CD4-positive, alpha-beta memory T cell (primary cell): ENCODE measurements around the gene JPH4. TPM values are rescaled to one million over a fixed set of nuclear protein-coding genes. Genes with fewer than 3 reads are reported as not detected.
A peak's percentile ranks its signal among the peaks of the same experiment; 100 is the strongest.

ENCODE experiments used
- CTCF ChIA-PET: fragments of 350-600 bp; sonication (Branson Sonifier 250); formaldehyde crosslinking; loops from one replicate; lab custom pipeline; 2021; ENCODE audit warnings: inconsistent platforms; ENCODE audit not compliant: partially characterized antibody; lab: Charles Lee
- POLR2A ChIA-PET: fragments of 350-600 bp; sonication (Branson Sonifier 250); formaldehyde crosslinking; loops from one replicate; lab custom pipeline; 2021; ENCODE audit not compliant: partially characterized antibody; lab: Charles Lee
- DNase-seq, 5 donors: peaks; one replicate each; pipeline versions ENCODE4 v3.0.0 to v3.0.0-alpha.2; 2020 to 2022; ENCODE audit warnings: mixed read lengths in 1 of 5
- H3K27ac ChIP-seq: one replicate; pipeline ENCODE4 v1.7.0; 2013; ENCODE audit warnings: low read depth, low read length
- H3K27me3 ChIP-seq: 2 replicates; pipeline ENCODE4 v1.7.0; 2013; ENCODE audit warnings: mild to moderate bottlenecking, low read length, moderate library complexity; ENCODE audit not compliant: insufficient read depth
- H3K36me3 ChIP-seq: 2 replicates; pipeline ENCODE4 v1.7.0; 2013; ENCODE audit warnings: mild to moderate bottlenecking, low read length, moderate library complexity; ENCODE audit not compliant: insufficient read depth
- H3K4me1 ChIP-seq: 2 replicates; pipeline ENCODE4 v1.7.0; 2013; ENCODE audit warnings: mild to moderate bottlenecking, low read length, moderate library complexity; ENCODE audit not compliant: insufficient read depth
- H3K4me3 ChIP-seq, 2 donors: one replicate each; pipeline ENCODE4 v1.7.0; 2013; ENCODE audit warnings: low read length in 2 of 2, mild to moderate bottlenecking in 1 of 2
- H3K9me3 ChIP-seq, 2 donors: one replicate each; pipeline ENCODE4 v1.7.0; 2013; ENCODE audit warnings: low read length in 2 of 2, control low read depth in 1 of 2; ENCODE audit not compliant: control insufficient read depth in 1 of 2
- H3K27ac Mint-ChIP-seq, 7 donors: one replicate each; pipeline ENCODE4 v1.8.0; 2020 to 2021; ENCODE audit warnings: mixed read lengths in 7 of 7, mild to moderate bottlenecking in 6 of 7, inconsistent platforms in 3 of 7, moderate library complexity in 3 of 7
- H3K27me3 Mint-ChIP-seq, 2 donors: one replicate each; pipeline ENCODE4 v1.8.0; 2020 to 2021; ENCODE audit warnings: mixed read lengths in 2 of 2
- H3K36me3 Mint-ChIP-seq, 2 donors: one replicate each; pipeline ENCODE4 v1.8.0; 2020 to 2021; ENCODE audit warnings: mixed read lengths in 2 of 2, inconsistent platforms in 1 of 2, mild to moderate bottlenecking in 1 of 2
- H3K4me1 Mint-ChIP-seq, 4 donors: one replicate each; pipeline ENCODE4 v1.8.0; 2020 to 2021; ENCODE audit warnings: mixed read lengths in 4 of 4, mild to moderate bottlenecking in 1 of 4
- H3K4me3 Mint-ChIP-seq, 8 donors: one replicate each; pipeline ENCODE4 v1.8.0; 2020 to 2021; ENCODE audit warnings: mixed read lengths in 8 of 8, mild to moderate bottlenecking in 7 of 8, moderate library complexity in 6 of 8, inconsistent platforms in 3 of 8
- H3K9me3 Mint-ChIP-seq, 8 donors: one replicate each; pipeline ENCODE4 v1.8.0; 2020 to 2021; ENCODE audit warnings: mixed read lengths in 8 of 8, mild to moderate bottlenecking in 5 of 8, inconsistent platforms in 3 of 8, moderate library complexity in 1 of 8
- intact Hi-C: fragments of 100-400 bp; cut with micrococcal nuclease; formaldehyde crosslinking; loops from one replicate; pipeline ENCODE4 v1.15.1; 2023
- polyA plus RNA-seq, 2 donors: library from polyadenylated mRNA; unstranded; fragments of 300-500 nt; fragmentation: Illumina TruSeq; gene quantifications; one replicate each; pipeline ENCODE4 v1.2.3, GENCODE V29; 2021
- total RNA-seq, 2 experiments: library from RNA; stranded (reverse); gene quantifications; one replicate each; pipeline ENCODE4 v1.2.3, GENCODE V29; 2021

JPH4 gene
- total and polyA plus RNA-seq, 4 experiments from 2014 or later: 0.08 TPM; not detected in 3

- Histone ChIP-seq H3K27me3 (peaks cover 14% of the 10 kb centered on the region), H3K27ac (no peak overlapping the region), H3K36me3 (no peaks in the 10 kb centered on the region), H3K4me1 (peaks cover 12% of the 10 kb centered on the region), H3K4me3 (no peak overlapping the region), H3K9me3 (no peaks in the 10 kb centered on the region)
- H3K4me1 Mint-ChIP-seq: peaks cover 10 to 24% (median 11%) of the 10 kb centered on the region in 4 donors
- no peak overlapping the region for H3K4me3 Mint-ChIP-seq
- H3K9me3 Mint-ChIP-seq: no peaks in the 10 kb centered on the region
- ChIA-PET CTCF (interaction anchor here (0.8 to 1.2 kb wide), 2 partner anchors 9 to 51 kb away, joined by 3 read pairs; no protein-coding TSS in a partner anchor), POLR2A (no interaction called here)
- intact Hi-C loops: no loop called here
- no peak for DNase-seq
- H3K27me3 Mint-ChIP-seq: peaks cover 26 to 34% of the 10 kb centered on the region in 2 donors
- H3K27ac Mint-ChIP-seq: no peak overlapping the region
- no peaks in the 10 kb centered on the region for H3K36me3 Mint-ChIP-seq
Observed at GRCh38 chr14:23580948-23581281, 2.3 kb upstream of the JPH4 start.

- Mint-ChIP-seq H3K36me3 (no peaks in the 10 kb centered on the region), H3K4me3 (no peak overlapping the region), H3K4me1 (peaks cover 10 to 25% (median 11%) of the 10 kb centered on the region in 4 donors), H3K27ac (no peak overlapping the region), H3K9me3 (no peaks in the 10 kb centered on the region), H3K27me3 (peaks cover 26 to 32% of the 10 kb centered on the region in 2 donors)
- CTCF ChIA-PET: interaction anchor here (1.2 kb wide), 1 partner anchor 52 kb away, joined by 3 read pairs; no protein-coding TSS in a partner anchor
- Histone ChIP-seq H3K27me3 (peaks cover 14% of the 10 kb centered on the region), H3K4me1 (peaks cover 12% of the 10 kb centered on the region), H3K4me3 (no peak overlapping the region), H3K36me3 (no peaks in the 10 kb centered on the region), H3K27ac (no peak overlapping the region), H3K9me3 (no peaks in the 10 kb centered on the region)
- intact Hi-C loops: no loop called here
- POLR2A ChIA-PET: no interaction called here
- DNase-seq: no peak
Observed at GRCh38 chr14:23580152-23580926, 1.7 kb upstream of the JPH4 start.

DNA sequence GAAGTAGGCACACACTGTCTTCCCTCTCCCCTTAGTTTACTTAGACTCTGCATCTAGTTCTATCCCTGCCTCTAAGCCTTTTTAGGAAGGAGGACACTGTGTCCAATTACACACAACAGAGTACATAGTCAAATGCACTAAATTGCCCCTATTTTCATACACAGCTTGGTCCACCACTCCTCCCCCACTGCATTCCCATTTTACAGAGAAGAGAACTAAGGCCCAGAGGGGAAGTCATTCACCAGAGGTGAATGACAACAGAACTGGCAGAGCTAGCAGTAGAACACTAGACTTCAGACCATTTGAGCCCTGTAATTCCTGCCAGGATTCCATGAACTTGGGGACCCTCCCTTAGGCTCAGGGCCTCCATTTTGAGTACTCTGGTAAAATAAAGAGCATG is 1.1 kb upstream of the JPH4 start:
- Histone ChIP-seq H3K27ac (no peak overlapping the region), H3K4me3 (no peak overlapping the region), H3K36me3 (no peaks in the 10 kb centered on the region), H3K9me3 (no peaks in the 10 kb centered on the region), H3K27me3 (peaks cover 14% of the 10 kb centered on the region), H3K4me1 (peaks cover 12% of the 10 kb centered on the region)
- Mint-ChIP-seq H3K27ac (no peak overlapping the region), H3K4me1 (peaks cover 10 to 29% (median 14%) of the 10 kb centered on the region in 4 donors), H3K4me3 (no peak overlapping the region), H3K9me3 (no peaks in the 10 kb centered on the region), H3K36me3 (no peaks in the 10 kb centered on the region), H3K27me3 (peaks cover 29 to 38% of the 10 kb centered on the region in 2 donors)
- intact Hi-C loops: no loop called here
- ChIA-PET POLR2A (no interaction called here), CTCF (no interaction called here)
- no peak for DNase-seq

DNA sequence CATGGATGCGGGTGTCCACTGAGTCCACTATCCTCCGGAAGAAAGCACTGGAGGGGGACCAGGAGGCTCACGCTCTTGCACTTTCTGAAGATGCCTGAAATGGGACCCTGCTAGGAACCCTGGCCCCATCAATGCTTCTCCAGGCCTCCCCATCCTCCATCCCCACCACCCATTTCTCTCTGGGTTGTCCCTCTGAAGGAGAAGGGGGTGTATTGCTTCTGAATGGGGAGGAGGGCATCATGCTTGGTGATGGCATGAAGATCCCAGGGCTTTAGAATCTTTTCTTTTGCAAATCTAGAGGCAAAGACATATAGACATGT is 681 bp upstream of the JPH4 start:
- no peak for DNase-seq
- CTCF ChIA-PET: no interaction called here
- peaks cover 14% of the 10 kb centered on the region for H3K27me3 ChIP-seq
- no peak overlapping the region for H3K27ac ChIP-seq
- no peaks in the 10 kb centered on the region for H3K9me3 ChIP-seq
- no peak overlapping the region for H3K4me3 ChIP-seq
- POLR2A ChIA-PET: interaction anchor here (1.4 kb wide), 1 partner anchor 11 kb away, joined by 3 read pairs; no protein-coding TSS in a partner anchor
- Mint-ChIP-seq H3K4me3 (peak overlapping the region in 1 of 8 donors; percentile 44), H3K27ac (no peak overlapping the region), H3K4me1 (peaks cover 10 to 29% (median 14%) of the 10 kb centered on the region in 4 donors), H3K36me3 (no peaks in the 10 kb centered on the region), H3K27me3 (peaks cover 29 to 39% of the 10 kb centered on the region in 2 donors), H3K9me3 (no peaks in the 10 kb centered on the region)
- intact Hi-C loops: no loop called here
- peaks cover 12% of the 10 kb centered on the region for H3K4me1 ChIP-seq
- H3K36me3 ChIP-seq: no peaks in the 10 kb centered on the region

DNA sequence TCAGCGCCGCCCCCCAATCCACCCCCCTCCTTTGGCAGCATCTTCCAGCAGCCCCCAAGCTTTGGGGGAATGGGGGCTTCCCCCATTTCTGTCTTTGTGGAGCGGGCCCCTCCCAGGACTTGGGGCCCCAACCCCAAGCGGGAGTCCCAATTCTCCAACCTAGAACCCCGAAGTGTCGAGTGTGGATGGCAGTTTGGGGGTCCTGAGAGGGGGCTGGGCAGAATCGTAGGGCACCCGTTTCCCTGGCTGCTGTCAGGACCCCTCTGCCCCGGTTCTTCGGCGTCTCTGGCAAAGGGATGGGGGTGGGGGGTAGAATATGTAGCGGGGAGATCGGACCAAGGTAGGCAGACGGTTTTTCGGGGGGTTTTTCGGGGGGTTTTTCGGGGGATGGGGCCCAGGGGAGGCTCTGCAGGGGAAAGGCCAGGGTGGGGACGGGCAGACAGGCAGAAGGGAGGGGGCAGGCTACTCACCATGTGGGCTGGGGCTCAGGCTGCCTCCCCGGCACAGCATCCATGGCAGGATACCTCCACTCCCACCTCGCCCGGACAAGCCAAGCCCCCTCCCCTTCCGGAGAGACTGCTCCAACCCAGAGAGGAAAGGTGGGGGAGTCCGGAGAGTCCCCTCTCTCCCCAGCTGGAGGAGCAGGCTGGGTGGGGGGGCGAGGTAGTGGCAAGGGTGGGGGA is 739 bp downstream of the JPH4 start:
- H3K36me3 Mint-ChIP-seq: no peaks in the 10 kb centered on the region
- no peak for DNase-seq
- H3K4me3 Mint-ChIP-seq: peak overlapping the region in 2 of 8 donors; percentile 21 to 44

DNA sequence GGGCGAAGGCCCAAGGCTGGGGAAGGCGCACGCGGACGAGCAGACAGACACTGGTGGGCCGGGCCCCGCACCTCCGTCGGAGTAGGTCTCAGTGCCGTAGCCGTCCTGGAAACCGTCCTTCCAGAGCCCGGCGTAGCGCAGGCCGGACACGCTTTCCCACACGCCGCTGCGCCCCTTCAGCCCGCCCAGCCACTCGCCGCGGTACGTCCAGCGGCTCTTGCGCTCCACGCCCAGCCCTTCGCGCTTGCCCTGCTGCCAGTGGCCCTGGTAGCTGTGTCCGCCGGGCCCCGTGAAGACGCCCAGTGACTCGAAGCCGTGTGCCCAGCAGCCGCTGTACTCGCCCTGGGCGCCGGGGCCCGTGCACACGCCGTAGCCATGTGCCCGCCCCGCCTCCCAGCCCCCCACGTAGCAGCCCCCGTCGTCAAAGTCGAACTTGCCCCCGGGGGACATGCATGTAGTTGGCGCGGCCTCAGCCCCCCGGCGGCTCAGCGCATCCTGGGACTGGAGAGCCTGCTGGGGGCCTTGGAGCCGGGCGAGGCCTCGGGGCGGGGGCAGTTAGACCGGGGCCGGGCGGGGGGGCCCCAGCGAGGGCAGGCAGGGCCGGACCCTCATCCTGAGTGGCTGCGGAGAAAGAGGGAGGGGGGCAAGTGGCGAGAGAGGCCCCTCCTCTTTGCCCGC is 1.4 kb downstream of the JPH4 start:
- intact Hi-C loops: no loop called here
- H3K4me3 Mint-ChIP-seq: peak overlapping the region; percentile 45 to 82 (median 71)

More for the DNA sequence above, 739 bp downstream of the JPH4 start:
- H3K9me3 ChIP-seq: no peaks in the 10 kb centered on the region
- ChIA-PET CTCF (no interaction called here), POLR2A (interaction anchor here (1.4 kb wide), 1 partner anchor 9 kb away, joined by 3 read pairs; no protein-coding TSS in a partner anchor)
- H3K27me3 Mint-ChIP-seq: peaks cover 28 to 40% of the 10 kb centered on the region in 2 donors
- no peak overlapping the region for H3K4me3 ChIP-seq
- H3K4me1 Mint-ChIP-seq: peaks cover 10 to 29% (median 14%) of the 10 kb centered on the region in 4 donors
- intact Hi-C loops: no loop called here
- peaks cover 14% of the 10 kb centered on the region for H3K27me3 ChIP-seq
- H3K27ac Mint-ChIP-seq: no peak overlapping the region
- no peak overlapping the region for H3K27ac ChIP-seq
- H3K36me3 ChIP-seq: no peaks in the 10 kb centered on the region
- no peaks in the 10 kb centered on the region for H3K9me3 Mint-ChIP-seq
- H3K4me1 ChIP-seq: peaks cover 12% of the 10 kb centered on the region

More for the DNA sequence above, 1.4 kb downstream of the JPH4 start:
- H3K9me3 Mint-ChIP-seq: no peaks in the 10 kb centered on the region
- H3K36me3 Mint-ChIP-seq: no peaks in the 10 kb centered on the region
- no peaks in the 10 kb centered on the region for H3K36me3 ChIP-seq
- no peak overlapping the region for H3K27ac ChIP-seq
- ChIA-PET POLR2A (no interaction called here), CTCF (no interaction called here)
- H3K4me1 Mint-ChIP-seq: peaks cover 11 to 29% (median 14%) of the 10 kb centered on the region in 4 donors
- H3K4me1 ChIP-seq: peaks cover 12% of the 10 kb centered on the region
- H3K4me3 ChIP-seq: no peak overlapping the region
- H3K27me3 Mint-ChIP-seq: peaks cover 25 to 45% of the 10 kb centered on the region in 2 donors
- no peak for DNase-seq
- no peaks in the 10 kb centered on the region for H3K9me3 ChIP-seq
- H3K27ac Mint-ChIP-seq: no peak overlapping the region
- H3K27me3 ChIP-seq: peaks cover 14% of the 10 kb centered on the region
